ENCODE results near the gene TCF4. TPM values are rescaled to one million over a fixed set of nuclear protein-coding genes. Genes with fewer than 3 reads are reported as not detected.

TCF4 gene
- total and polyA plus RNA-seq, 5 donors = 17.3 to 73.6 (median 58.7) TPM

DNA sequence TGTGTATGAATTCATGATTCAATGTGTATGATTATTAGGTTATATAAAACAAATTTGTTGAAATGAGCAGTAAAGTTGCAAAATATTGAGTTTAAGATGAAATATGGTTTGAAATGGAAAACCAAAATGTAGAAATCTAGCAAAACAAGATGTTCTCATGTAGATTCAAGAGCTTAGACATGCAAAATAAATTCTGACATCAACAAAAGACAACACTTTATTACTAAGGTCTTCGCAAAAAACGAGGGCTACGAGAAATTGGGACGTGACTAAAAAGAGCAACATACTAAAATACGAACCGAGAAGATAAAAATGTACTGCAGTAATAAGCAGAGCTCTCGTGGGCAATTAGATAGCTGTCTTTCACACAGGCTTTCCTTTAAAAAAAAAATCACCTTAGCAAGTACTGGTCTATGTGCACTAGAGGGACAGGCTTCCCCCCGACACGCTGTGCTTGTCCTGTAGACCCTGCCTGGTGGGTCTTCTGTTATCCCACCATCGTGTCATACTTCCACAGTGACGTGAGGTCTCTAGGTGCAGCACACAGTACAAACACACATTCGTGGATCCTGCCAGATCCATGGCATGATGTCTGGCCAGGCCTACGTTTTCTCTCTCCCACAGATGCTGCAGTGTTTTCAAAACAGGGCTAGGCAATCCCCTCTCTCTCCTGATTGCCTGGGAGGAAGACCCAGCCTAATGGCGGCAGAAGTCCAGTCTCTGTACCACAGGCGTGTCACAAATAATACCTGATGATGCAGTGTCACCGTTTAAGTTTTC, 240.8 kb downstream of the TCF4 start:
- DNase-seq (no peak), ATAC-seq (no peak)
- no peaks in the 10 kb centered on the region for H3K9me3 ChIP-seq (ENCODE audit: control insufficient read depth, low read length)
- H3K27me3 ChIP-seq (ENCODE audit: control insufficient read depth, insufficient read depth) = no peaks in the 10 kb centered on the region
- intact Hi-C loops (cut with DNase I) = loop anchor here in 2 of 4 donors (10.0 kb wide), 3 partner anchors 58 to 1228 kb away; partner anchors contain the start of gene TCF4 (in 1 of the 2)
- H3K27ac ChIP-seq (ENCODE audit: low read length) = peak overlapping the region; percentile 67
- H3K4me3 ChIP-seq (ENCODE audit: low read length) = no peak overlapping the region
- H3K4me1 ChIP-seq (ENCODE audit: control insufficient read depth, insufficient read depth, low read length) = peaks cover 5% of the 10 kb centered on the region
- 76% methylated on average over 16 of the region's 16 CpGs for WGBS

DNA sequence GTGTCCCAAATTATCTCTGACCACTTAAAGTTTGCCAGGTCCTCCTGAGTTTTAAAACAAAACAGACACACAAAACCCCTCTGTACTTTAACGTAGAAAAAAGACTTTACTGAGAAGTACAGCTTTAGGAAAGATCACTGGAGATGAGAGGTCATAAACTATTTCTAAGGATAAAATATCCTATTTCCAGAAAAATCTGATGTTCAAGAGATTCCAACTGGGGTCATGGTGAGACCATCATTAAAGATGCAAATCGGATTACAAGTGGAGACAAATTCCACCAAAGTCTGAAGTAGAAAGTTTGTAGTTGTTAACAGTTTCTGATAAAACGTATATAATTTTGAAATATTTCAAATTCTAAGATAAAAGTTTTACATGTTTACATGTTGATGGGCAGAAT, 241.6 kb downstream of the TCF4 start:
- Histone ChIP-seq H3K27ac (ENCODE audit: low read length) (no peak overlapping the region), H3K9me3 (ENCODE audit: control insufficient read depth, low read length) (no peaks in the 10 kb centered on the region), H3K27me3 (ENCODE audit: control insufficient read depth, insufficient read depth) (no peaks in the 10 kb centered on the region), H3K4me1 (ENCODE audit: control insufficient read depth, insufficient read depth, low read length) (peaks cover 5% of the 10 kb centered on the region), H3K4me3 (ENCODE audit: low read length) (no peak overlapping the region)
- DNase-seq (no peak), ATAC-seq (no peak)
- intact Hi-C loops (cut with DNase I) = loop anchor here in 2 of 4 donors (10.0 kb wide), 3 partner anchors 58 to 1228 kb away; partner anchors contain the start of gene TCF4 (in 1 of the 2)
- WGBS = 61% methylated on average over 3 of the region's 3 CpGs

DNA sequence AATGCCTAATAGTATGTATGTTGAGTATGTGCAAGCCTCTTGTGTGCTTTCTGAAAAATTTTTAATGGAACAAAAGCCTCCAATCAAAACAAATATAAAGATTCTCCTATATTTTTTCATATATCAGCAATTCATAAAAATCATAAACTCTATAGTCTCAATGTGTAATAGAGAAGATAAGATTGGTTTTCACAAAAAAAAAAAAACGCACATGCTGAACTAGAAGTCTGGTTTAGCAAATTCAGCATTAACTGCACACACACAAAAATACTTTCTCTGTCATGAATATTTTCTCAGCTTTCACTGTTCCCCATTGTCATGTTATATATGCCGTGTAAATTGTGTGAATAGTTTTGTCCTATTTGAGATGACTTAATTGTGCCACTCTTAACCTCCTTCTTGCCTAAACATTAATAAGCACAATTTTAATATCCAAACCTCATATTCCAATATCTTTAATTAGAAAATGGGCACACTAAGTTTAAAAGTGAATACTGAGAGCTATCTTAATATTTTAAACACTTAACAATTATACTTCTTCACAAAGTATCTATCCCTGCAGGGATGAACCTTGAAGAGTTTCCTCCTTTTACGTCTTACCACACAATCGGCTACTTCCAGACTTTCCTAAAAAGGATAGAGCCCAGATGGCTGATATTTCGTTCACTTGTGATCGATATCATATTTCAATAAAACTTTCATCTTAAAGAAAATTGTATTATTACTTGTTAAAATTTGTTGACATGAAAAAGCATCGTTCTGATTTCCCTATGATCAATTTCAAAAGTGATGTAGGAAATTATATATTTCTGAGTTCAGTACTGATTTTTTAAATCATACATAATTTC, 242.7 kb downstream of the TCF4 start:
- WGBS = 79% methylated on average over 7 of the region's 7 CpGs
- H3K27ac ChIP-seq (ENCODE audit: low read length) = no peak overlapping the region
- intact Hi-C loops (cut with DNase I) = loop anchor here in 2 of 4 donors (10.0 kb wide), 3 partner anchors 59 to 1229 kb away; partner anchors contain the start of gene TCF4 (in 1 of the 2)
- ATAC-seq (no peak), DNase-seq (no peak)
- no peaks in the 10 kb centered on the region for H3K27me3 ChIP-seq (ENCODE audit: control insufficient read depth, insufficient read depth)
- peaks cover 4% of the 10 kb centered on the region for H3K4me1 ChIP-seq (ENCODE audit: control insufficient read depth, insufficient read depth, low read length)
- H3K4me3 ChIP-seq (ENCODE audit: low read length) = no peak overlapping the region
- no peaks in the 10 kb centered on the region for H3K9me3 ChIP-seq (ENCODE audit: control insufficient read depth, low read length)

DNA sequence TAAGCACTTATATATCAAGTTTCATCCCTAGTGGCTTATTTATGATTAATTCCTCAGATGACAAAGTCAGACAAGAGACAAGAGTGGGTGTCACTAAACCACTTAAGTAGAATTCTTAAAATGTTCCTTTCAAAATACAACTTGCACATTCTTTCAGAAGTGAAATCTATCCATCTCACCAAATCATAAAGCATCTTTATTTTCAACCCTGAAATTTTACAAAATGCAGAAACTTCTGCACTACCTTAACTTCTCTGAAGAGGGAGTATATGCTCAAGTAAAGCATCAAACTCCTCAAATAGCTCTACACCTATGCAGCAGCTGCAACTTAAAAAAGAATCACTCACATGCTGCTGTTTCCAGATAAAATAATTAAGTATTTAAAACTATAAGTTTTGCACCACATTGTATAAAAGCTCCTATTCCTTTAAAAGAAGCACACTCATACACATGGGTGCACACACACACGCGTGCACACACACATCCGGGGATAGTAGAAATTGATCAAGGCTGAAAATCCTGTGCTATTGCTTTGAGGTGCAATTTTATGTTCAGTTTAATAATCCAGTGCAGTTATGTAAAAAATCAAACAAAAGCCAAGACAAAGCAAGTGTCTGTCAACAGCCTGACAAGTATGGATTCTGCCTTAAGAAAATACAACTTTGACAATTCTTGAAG, 244.5 kb downstream of the TCF4 start:
- Histone ChIP-seq H3K4me3 (ENCODE audit: low read length) (no peak overlapping the region), H3K9me3 (ENCODE audit: control insufficient read depth, low read length) (no peaks in the 10 kb centered on the region), H3K4me1 (ENCODE audit: control insufficient read depth, insufficient read depth, low read length) (peaks cover 4% of the 10 kb centered on the region), H3K27ac (ENCODE audit: low read length) (no peak overlapping the region), H3K27me3 (ENCODE audit: control insufficient read depth, insufficient read depth) (no peaks in the 10 kb centered on the region)
- 77% methylated on average over 3 of the region's 3 CpGs for WGBS
- intact Hi-C loops (cut with DNase I) = loop anchor here in 2 of 4 donors (10.0 kb wide), 3 partner anchors 61 to 1231 kb away; partner anchors contain the start of gene TCF4 (in 1 of the 2)
- DNase-seq (no peak), ATAC-seq (peak; percentile 61 to 64)

DNA sequence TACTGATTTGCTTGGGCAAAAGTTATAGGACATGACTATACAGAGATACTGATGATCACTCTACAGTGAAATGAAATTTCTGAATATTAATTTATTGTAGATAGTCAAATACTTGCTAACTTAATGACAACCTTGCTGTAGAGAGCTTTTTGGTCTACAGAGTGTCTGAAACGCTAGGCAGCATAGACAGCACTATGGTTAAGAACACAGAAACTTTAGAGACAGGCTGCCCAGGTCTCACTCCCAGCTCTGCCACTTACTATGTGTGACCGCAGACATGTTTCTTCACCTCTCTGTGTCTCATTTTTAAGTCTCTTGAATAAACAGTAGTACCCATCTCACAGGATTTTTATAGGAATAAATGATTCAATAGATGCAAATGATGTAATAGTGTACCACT, 247.0 kb downstream of the TCF4 start:
- no peak for DNase-seq
- Histone ChIP-seq H3K27me3 (ENCODE audit: control insufficient read depth, insufficient read depth) (no peaks in the 10 kb centered on the region), H3K4me1 (ENCODE audit: control insufficient read depth, insufficient read depth, low read length) (peaks cover 4% of the 10 kb centered on the region), H3K27ac (ENCODE audit: low read length) (no peak overlapping the region), H3K9me3 (ENCODE audit: control insufficient read depth, low read length) (no peaks in the 10 kb centered on the region), H3K4me3 (ENCODE audit: low read length) (no peak overlapping the region)
- ATAC-seq = no peak
- 85% methylated on average over 2 of the region's 2 CpGs for WGBS
- intact Hi-C loops (cut with DNase I) = loop anchor here in 2 of 4 donors (10.0 kb wide), 3 partner anchors 64 to 1234 kb away; partner anchors contain the start of gene TCF4 (in 1 of the 2)

DNA sequence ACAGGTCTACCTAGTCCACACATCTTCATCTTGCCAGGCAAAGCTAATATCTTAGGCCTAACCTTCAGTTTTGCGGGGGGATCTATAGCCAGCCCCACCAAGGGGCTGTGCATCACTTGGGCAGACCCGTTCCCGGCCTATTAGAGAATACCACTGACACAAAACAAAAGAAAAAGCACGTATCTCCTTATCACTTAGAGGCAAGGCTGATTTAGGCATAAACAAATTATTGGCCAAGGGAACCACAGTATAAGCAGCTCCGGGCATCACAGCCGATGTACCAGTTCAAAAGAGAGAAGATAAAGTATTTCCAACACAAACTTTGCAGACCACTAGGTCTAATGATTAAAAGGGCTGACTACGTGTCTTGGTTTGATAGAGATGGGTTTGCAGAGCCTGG, 248.0 kb downstream of the TCF4 start:
- Histone ChIP-seq H3K9me3 (ENCODE audit: control insufficient read depth, low read length) (no peaks in the 10 kb centered on the region), H3K27ac (ENCODE audit: low read length) (no peak overlapping the region)

DNA sequence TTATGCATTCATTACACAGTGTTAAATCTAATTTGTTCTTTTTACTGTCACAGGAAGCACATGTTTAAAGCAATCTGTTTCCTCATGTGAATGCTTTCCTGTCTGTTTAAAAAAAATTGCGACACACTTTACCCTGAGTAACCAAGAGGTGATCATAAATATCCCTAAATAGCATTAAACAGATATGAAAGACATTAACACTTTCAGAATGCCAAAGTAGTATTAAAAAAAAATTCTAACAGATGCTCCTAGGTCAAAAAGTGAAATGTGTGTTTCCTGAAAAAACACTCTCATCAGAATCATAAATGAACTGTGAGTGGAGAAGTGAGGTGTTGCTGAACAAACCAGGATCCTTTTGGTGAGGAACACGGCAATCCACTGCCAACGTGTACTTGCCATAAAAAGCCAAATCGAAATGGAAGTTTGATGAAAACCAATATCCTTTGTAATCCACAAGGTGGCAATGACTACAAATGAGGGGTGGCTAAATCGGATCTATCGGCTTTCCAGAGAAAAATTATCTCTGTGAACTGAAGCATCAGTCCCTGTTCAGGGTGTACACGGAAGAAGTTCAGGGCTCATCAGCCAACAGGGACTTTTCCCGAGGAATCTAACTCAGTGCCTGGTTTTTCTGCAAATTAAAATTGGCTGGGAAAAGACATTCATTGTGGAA, 248.9 kb downstream of the TCF4 start:
- H3K9me3 ChIP-seq (ENCODE audit: control insufficient read depth, low read length) = no peaks in the 10 kb centered on the region
- intact Hi-C loops (cut with DNase I) = no loop called here
- no peak overlapping the region for H3K27ac ChIP-seq (ENCODE audit: low read length)
- DNase-seq = no peak
- peaks cover 4% of the 10 kb centered on the region for H3K4me1 ChIP-seq (ENCODE audit: control insufficient read depth, insufficient read depth, low read length)
- 35% methylated on average over 8 of the region's 8 CpGs for WGBS
- H3K27me3 ChIP-seq (ENCODE audit: control insufficient read depth, insufficient read depth) = no peaks in the 10 kb centered on the region
- H3K4me3 ChIP-seq (ENCODE audit: low read length) = no peak overlapping the region
- no peak for ATAC-seq

More for the DNA sequence above, 248.0 kb downstream of the TCF4 start:
- H3K4me1 ChIP-seq (ENCODE audit: control insufficient read depth, insufficient read depth, low read length) = peaks cover 4% of the 10 kb centered on the region
- ATAC-seq (no peak), DNase-seq (no peak)
- no peak overlapping the region for H3K4me3 ChIP-seq (ENCODE audit: low read length)
- 61% methylated on average over 7 of the region's 7 CpGs for WGBS
- no peaks in the 10 kb centered on the region for H3K27me3 ChIP-seq (ENCODE audit: control insufficient read depth, insufficient read depth)
- intact Hi-C loops (cut with DNase I) = loop anchor here in 2 of 4 donors (10.0 kb wide), 3 partner anchors 65 to 1235 kb away; partner anchors contain the start of gene TCF4 (in 1 of the 2)

DNA sequence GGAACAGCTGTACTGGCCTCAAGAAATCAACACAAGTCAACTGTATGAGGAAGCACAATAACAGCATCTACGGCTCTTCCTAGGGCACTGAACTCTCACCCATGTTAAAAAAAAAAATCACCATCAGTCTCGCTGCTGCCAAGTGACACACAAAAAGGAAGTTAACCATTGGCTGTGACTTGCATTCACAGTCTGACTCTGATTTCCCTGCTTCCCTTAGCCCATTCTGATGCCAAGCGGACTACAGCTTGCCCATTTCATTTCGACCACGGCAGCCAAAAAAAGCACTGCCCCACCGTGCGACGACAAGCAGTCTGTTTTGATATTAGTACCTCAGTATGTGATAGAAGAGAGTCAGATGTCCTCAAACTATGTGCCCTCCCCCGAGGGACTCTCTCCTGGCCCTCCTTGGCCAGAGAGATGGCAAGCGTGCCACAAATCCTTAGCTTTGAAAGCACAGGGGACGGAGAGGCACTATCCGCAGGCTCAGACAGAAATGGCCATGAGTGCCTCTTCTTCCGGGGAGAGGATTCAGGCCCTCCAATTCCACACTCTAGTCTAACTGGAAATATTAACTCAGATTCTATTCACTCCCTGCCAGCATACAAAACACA, 250.0 kb downstream of the TCF4 start:
- Histone ChIP-seq H3K4me3 (ENCODE audit: low read length) (peak overlapping the region; percentile 1), H3K27ac (ENCODE audit: low read length) (peak overlapping the region; percentile 71), H3K4me1 (ENCODE audit: control insufficient read depth, insufficient read depth, low read length) (peaks cover 4% of the 10 kb centered on the region), H3K27me3 (ENCODE audit: control insufficient read depth, insufficient read depth) (no peaks in the 10 kb centered on the region), H3K9me3 (ENCODE audit: control insufficient read depth, low read length) (no peaks in the 10 kb centered on the region)
- DNase-seq = peak; percentile 49 to 81 (median 76)
- peak; percentile 86 to 91 for ATAC-seq
- 29% methylated on average over 13 of the region's 13 CpGs for WGBS
- intact Hi-C loops (cut with DNase I) = no loop called here

DNA sequence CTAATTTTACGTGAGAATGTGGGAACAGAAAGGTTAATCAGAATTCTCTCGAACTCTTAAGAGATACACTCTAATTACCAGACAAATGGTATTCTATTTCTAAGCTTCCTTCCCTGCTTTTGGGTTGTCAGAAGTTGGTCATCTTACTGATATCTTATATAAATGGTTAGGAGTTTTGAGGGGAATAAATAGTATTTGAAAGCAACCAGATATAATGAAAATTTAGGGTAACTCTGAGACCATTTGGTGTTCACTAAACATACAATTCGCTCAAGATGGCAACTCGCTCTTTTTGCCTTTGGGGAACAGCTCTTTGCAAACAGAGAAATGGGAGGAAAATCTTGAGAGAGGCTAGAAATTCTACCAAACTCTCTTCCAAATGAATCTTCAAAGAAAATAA, 250.9 kb downstream of the TCF4 start:
- no peaks in the 10 kb centered on the region for H3K9me3 ChIP-seq (ENCODE audit: control insufficient read depth, low read length)
- 80% methylated on average over 4 of the region's 4 CpGs for WGBS
- no peak overlapping the region for H3K4me3 ChIP-seq (ENCODE audit: low read length)
- ATAC-seq = no peak
- no peaks in the 10 kb centered on the region for H3K27me3 ChIP-seq (ENCODE audit: control insufficient read depth, insufficient read depth)
- no peak overlapping the region for H3K27ac ChIP-seq (ENCODE audit: low read length)
- DNase-seq = no peak
- peaks cover 4% of the 10 kb centered on the region for H3K4me1 ChIP-seq (ENCODE audit: control insufficient read depth, insufficient read depth, low read length)
- intact Hi-C loops (cut with DNase I) = no loop called here

All from right cardiac atrium (tissue), 5 donors.